ENCODE measurements around the gene SARS1. TPM values are rescaled to one million over a fixed set of nuclear protein-coding genes. Genes with fewer than 3 reads are reported as not detected.
A peak's percentile ranks its signal among the peaks of the same experiment; 100 is the strongest.

Gene SARS1
- total and polyA plus RNA-seq, 2 of the 13 experiments (the other 11 are each of a cell fraction or from before 2014, with no cell fraction given), result 103 to 134 TPM

GRCh38 chr1:109274533-109275476 lies 61.1 kb downstream of the SARS1 start (continued):
- TF ChIP-seq BATF2 (CRISPR knock-in tag; IDR thresholded peaks at IDR 0.05) (no peak), ZNF549 (CRISPR knock-in tag; IDR thresholded peaks at IDR 0.05) (no peak), ZNF17 (CRISPR knock-in tag; IDR thresholded peaks at IDR 0.05) (no peak), NR2C2 (CRISPR knock-in tag; IDR thresholded peaks at IDR 0.05; ENCODE audit: borderline replicate concordance) (no peak), ATF7-NPFF (CRISPR knock-in tag; IDR thresholded peaks at IDR 0.05; ENCODE audit: low read depth) (peak; percentile 28; the same call in 1 of the 2 replicates), ZNF468 (CRISPR knock-in tag; IDR thresholded peaks at IDR 0.05) (no peak), PAX8 (CRISPR knock-in tag; IDR thresholded peaks at IDR 0.05; ENCODE audit: borderline replicate concordance) (no peak), HNRNPUL1 (IDR thresholded peaks at IDR 0.05; ENCODE audit: low read depth, low read length) (no peak), ZNF282 (IDR thresholded peaks at IDR 0.05; ENCODE audit: partially characterized antibody) (no peak), E2F1 (CRISPR knock-in tag; IDR thresholded peaks at IDR 0.05) (no peak), ZNF143 (CRISPR knock-in tag; IDR thresholded peaks at IDR 0.05) (no peak), ZNF878 (CRISPR knock-in tag; IDR thresholded peaks at IDR 0.05) (no peak), KLF11 (CRISPR knock-in tag; IDR thresholded peaks at IDR 0.05) (0 out of 2 replicates have a peak, but pooled peaks have one; percentile 53), FOSL1 (CRISPR knock-in tag; IDR thresholded peaks at IDR 0.05; ENCODE audit: borderline replicate concordance) (peak; percentile 33; the same call in 1 of the 2 replicates), THYN1 (CRISPR knock-in tag; IDR thresholded peaks at IDR 0.05; ENCODE audit: borderline replicate concordance, low read depth) (no peak), ZSCAN31 (CRISPR knock-in tag; IDR thresholded peaks at IDR 0.05; ENCODE audit: low read depth) (0 out of 2 replicates have a peak, but pooled peaks have one; percentile 85), MIER2 (CRISPR knock-in tag; IDR thresholded peaks at IDR 0.05) (no peak), JUN (CRISPR knock-in tag; IDR thresholded peaks at IDR 0.05) (no peak), LRRFIP1 (CRISPR knock-in tag; conservative IDR thresholded peaks at IDR 0.05) (no peak), NR2F2 (IDR thresholded peaks at IDR 0.05; ENCODE audit: borderline replicate concordance, low read depth) (peak; percentile 31; the same call in 1 of the 2 replicates), IRX3 (CRISPR knock-in tag; IDR thresholded peaks at IDR 0.05; ENCODE audit: borderline replicate concordance, low read depth) (peak; percentile 54; the same call in 1 of the 2 replicates), SRY (CRISPR knock-in tag; IDR thresholded peaks at IDR 0.05) (0 out of 2 replicates have a peak, but pooled peaks have one; percentile 73), CHD4 (IDR thresholded peaks at IDR 0.05; ENCODE audit: borderline replicate concordance, low read length) (no peak), HOXA3 (CRISPR knock-in tag; IDR thresholded peaks at IDR 0.05) (peak; percentile 68), U2AF2 (IDR thresholded peaks at IDR 0.05; ENCODE audit: low read depth, low read length) (no peak), MBD4 (IDR thresholded peaks at IDR 0.05; ENCODE audit: borderline replicate concordance, low read length) (no peak), SMARCC2 (IDR thresholded peaks at IDR 0.05) (no peak)

Data from HepG2 (cell line).